Measurements from ENCODE around the gene ST6GALNAC4. TPM values are rescaled to one million over a fixed set of nuclear protein-coding genes. Genes with fewer than 3 reads are reported as not detected.

Gene ST6GALNAC4
- total RNA-seq, 1 experiment from 2014 or later = 26.5 TPM

- Histone ChIP-seq H3K27ac (no peak overlapping the region), H3K9me3 (replicated peaks) (no peaks in the 10 kb centered on the region), H3K27me3 (replicated peaks) (no peaks in the 10 kb centered on the region), H3K4me1 (replicated peaks) (peaks cover 8% of the 10 kb centered on the region), H3K4me3 (no peak overlapping the region), H3K36me3 (peaks cover 30% of the 10 kb centered on the region)
- peak; percentile 40 to 66 for DNase-seq (ENCODE audit: low read depth in 1 of 2, low spot score in 2 of 2)
Measured at GRCh38 chr9:127942216-127943010, 25.6 kb upstream of the ST6GALNAC4 start.

DNA sequence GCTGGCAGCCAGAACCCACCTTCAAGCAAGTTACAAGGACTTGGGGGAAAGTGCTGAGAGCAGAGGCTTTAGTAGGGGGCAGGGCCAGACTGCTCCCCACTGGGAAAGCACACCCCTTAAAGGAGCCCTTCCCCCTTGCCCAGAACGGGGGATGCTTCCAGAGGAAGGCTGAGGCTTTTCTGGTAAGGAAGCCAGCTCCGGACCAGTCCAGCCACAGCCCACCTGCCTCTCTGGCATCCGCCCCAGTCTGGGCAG lies 25.0 kb upstream of the ST6GALNAC4 start:
- Histone ChIP-seq H3K27ac (no peak overlapping the region), H3K4me3 (no peak overlapping the region)
- no peak for DNase-seq (ENCODE audit: low read depth in 1 of 2, low spot score in 2 of 2)

GRCh38 chr9:127941062-127941960 lies 24.5 kb upstream of the ST6GALNAC4 start:
- no peak for DNase-seq (ENCODE audit: low read depth in 1 of 2, low spot score in 2 of 2)
- Histone ChIP-seq H3K9me3 (replicated peaks) (no peaks in the 10 kb centered on the region), H3K27me3 (replicated peaks) (no peaks in the 10 kb centered on the region), H3K27ac (no peak overlapping the region), H3K4me3 (no peak overlapping the region), H3K4me1 (replicated peaks) (peaks cover 14% of the 10 kb centered on the region), H3K36me3 (peaks cover 30% of the 10 kb centered on the region)

More for the DNA sequence above, 25.0 kb upstream of the ST6GALNAC4 start:
- no peaks in the 10 kb centered on the region for H3K9me3 ChIP-seq (replicated peaks)
- H3K4me1 ChIP-seq (replicated peaks) = peaks cover 8% of the 10 kb centered on the region
- H3K27me3 ChIP-seq (replicated peaks) = no peaks in the 10 kb centered on the region
- H3K36me3 ChIP-seq = peaks cover 30% of the 10 kb centered on the region

DNA sequence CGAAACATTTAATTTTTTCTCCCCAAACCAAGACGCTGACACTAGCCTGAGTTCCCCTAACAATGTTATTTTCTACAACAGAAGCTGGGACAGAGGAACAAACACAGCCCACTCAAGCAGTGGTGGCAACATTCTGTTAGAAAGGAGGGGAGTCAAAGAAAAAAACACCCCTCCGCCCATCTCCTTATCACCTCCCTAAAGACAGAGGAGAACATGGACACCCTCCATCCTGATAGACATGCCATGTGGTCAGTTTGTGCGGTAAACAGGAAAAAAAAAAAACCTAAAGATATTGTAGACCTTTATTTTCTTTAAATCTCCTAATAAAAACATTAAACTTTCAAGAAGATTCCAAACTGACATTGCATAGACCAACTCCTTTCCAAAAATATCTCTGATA lies 23.8 kb upstream of the ST6GALNAC4 start:
- DNase-seq (ENCODE audit: low read depth in 1 of 2, low spot score in 2 of 2) = no peak
- peaks cover 37% of the 10 kb centered on the region for H3K36me3 ChIP-seq
- H3K9me3 ChIP-seq (replicated peaks) = no peaks in the 10 kb centered on the region
- no peak overlapping the region for H3K27ac ChIP-seq
- H3K4me3 ChIP-seq = no peak overlapping the region
- peaks cover 20% of the 10 kb centered on the region for H3K4me1 ChIP-seq (replicated peaks)
- no peaks in the 10 kb centered on the region for H3K27me3 ChIP-seq (replicated peaks)

DNA sequence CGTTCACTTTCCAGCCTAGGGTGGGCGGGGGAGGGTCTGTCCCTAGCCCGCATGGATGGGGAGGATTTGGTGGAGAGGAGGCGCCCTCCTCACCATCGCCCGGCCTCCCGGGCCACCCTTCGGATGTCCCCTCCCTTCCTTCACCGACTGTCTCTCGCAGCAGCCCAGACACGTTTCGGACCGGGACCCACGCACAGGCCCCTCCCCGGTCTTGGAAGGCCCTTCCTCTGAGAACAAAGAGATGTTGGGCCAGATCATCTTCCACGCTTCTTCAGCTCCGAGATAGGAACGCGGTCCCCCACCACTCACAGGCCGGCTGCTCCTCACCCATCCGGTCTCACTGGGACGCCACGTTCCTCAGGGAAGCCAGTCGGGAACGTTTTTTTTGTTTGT lies 21.5 kb upstream of the ST6GALNAC4 start:
- Histone ChIP-seq H3K9me3 (replicated peaks) (no peaks in the 10 kb centered on the region), H3K4me3 (no peak overlapping the region), H3K27me3 (replicated peaks) (no peaks in the 10 kb centered on the region), H3K36me3 (peaks cover 31% of the 10 kb centered on the region), H3K27ac (no peak overlapping the region), H3K4me1 (replicated peaks) (peaks cover 20% of the 10 kb centered on the region)
- DNase-seq (ENCODE audit: low read depth in 1 of 2, low spot score in 2 of 2) = no peak

DNA sequence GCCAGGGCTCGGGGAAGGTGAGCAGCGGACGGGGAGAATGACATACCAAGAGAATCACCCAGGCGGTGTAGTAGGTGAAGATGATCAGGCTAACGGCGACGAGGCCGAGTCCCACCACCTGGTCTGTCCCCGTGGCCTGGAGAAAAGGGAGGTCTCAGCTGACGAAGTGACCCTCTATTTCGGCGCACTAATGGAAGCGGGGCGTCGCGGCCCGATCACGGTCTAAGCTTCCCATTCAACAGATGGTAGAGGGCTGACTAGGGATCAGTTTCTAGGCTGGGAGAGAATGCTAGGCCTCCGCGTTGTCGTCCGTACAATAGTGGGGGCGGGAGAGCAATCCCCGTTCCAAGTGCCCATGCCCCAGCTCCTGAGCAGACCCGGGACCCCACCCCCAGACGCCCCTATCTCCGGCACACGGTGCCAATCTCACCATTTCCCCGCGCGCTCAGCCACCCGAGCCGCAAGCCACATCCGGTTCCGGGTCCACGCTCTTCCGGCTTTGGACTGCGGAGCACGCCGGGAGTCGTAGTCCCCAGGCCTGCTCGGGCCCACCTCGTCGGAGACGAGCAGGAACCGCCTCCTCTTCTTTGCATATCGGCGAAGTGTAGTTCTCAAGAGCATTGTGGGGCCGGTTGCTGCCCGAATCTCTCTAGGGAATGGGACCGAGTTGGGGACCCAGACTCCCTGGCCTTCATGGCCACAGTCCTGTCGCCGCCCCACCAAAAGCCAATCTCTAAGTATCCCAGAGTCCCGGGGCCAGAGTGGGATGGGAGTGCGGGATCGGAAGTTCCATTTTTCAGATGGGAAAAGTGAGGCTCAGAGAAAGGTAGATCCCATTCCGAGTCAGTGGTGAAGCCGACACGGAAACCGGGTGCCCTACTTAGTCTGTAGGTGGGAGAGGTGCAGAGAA lies 20.8 kb upstream of the ST6GALNAC4 start, which contains the start of gene DPM2:
Gene DPM2 (minus strand): TSS at position 467 of the 910 bp plus-strand sequence. CDS start 34 bp downstream, at position 433.
- H3K4me1 ChIP-seq (replicated peaks) = peaks cover 23% of the 10 kb centered on the region
- peak; percentile 62 to 75 for DNase-seq (ENCODE audit: low read depth in 1 of 2, low spot score in 2 of 2)
- no peaks in the 10 kb centered on the region for H3K27me3 ChIP-seq (replicated peaks)
- H3K4me3 ChIP-seq = peak within 1 kb of the TSS; percentile 70
- H3K9me3 ChIP-seq (replicated peaks) = no peaks in the 10 kb centered on the region
- H3K27ac ChIP-seq = peak within 1 kb of the TSS; percentile 49
- peaks cover 24% of the 10 kb centered on the region for H3K36me3 ChIP-seq

GRCh38 chr9:127937056-127937387 lies 20.2 kb upstream of the ST6GALNAC4 start:
- no peak for DNase-seq (ENCODE audit: low read depth in 1 of 2, low spot score in 2 of 2)
- Histone ChIP-seq H3K4me1 (replicated peaks) (peaks cover 30% of the 10 kb centered on the region), H3K4me3 (peak overlapping the region; percentile 70), H3K27me3 (replicated peaks) (no peaks in the 10 kb centered on the region), H3K9me3 (replicated peaks) (no peaks in the 10 kb centered on the region), H3K36me3 (peaks cover 18% of the 10 kb centered on the region), H3K27ac (peak overlapping the region; percentile 49)

DNA sequence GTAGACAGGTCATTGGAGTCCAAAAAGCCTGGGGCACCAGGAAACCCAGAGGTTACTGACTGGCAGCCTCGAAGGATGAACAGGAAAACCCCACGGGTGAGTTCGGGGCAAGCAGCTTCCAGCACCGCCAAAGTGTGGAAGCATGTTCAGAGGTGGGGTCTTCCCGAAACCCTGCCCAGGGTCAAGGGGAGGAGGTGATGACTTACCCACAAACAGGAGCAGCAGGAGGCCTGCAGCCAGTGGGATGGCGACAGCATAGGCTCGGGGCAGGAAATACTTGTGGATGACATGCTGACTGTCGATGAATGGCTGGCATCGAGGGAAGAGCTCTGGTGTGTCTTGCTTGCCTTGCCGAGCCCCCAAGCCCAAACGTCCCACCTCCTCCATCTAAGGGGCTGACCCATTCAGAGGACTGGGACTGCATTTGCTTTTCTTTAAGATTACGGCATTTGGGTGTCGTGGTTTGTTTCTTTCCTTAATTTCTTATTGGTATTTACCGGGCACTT lies 19.6 kb upstream of the ST6GALNAC4 start:
- Histone ChIP-seq H3K27ac (no peak overlapping the region), H3K9me3 (replicated peaks) (no peaks in the 10 kb centered on the region), H3K27me3 (replicated peaks) (no peaks in the 10 kb centered on the region)

GRCh38 chr9:127935765-127936221 lies 19.0 kb upstream of the ST6GALNAC4 start:
- Histone ChIP-seq H3K4me1 (replicated peaks) (peaks cover 42% of the 10 kb centered on the region), H3K36me3 (peaks cover 18% of the 10 kb centered on the region), H3K27ac (no peak overlapping the region), H3K27me3 (replicated peaks) (no peaks in the 10 kb centered on the region), H3K4me3 (no peak overlapping the region; the same call in 1 of the 2 replicates), H3K9me3 (replicated peaks) (no peaks in the 10 kb centered on the region)
- DNase-seq (ENCODE audit: low read depth in 1 of 2, low spot score in 2 of 2) = no peak

More for the DNA sequence above, 19.6 kb upstream of the ST6GALNAC4 start:
- no peak for DNase-seq (ENCODE audit: low read depth in 1 of 2, low spot score in 2 of 2)
- H3K4me1 ChIP-seq (replicated peaks) = peaks cover 36% of the 10 kb centered on the region
- peak overlapping the region; percentile 70; the same call in 1 of the 2 replicates for H3K4me3 ChIP-seq
- peaks cover 18% of the 10 kb centered on the region for H3K36me3 ChIP-seq

DNA sequence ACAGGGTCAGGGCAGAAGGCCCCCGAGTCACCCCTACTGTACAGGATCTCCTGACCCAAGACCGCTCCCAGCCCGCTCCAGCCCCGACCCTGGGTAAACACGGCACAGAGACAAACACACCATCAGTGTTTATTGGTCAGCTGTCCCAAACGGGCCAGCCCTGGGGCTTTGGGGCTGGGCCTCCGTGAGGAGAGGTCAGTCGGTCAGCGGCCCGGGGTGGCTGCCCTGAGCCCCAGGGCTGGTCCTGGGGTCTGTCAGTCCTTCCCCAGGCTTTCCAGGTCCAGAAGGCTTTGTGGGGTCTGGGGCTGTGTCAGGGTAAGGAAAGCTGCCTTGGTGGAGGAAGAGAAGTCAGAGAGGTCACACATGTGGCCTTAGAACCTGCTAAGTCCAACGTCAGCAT lies 18.1 kb upstream of the ST6GALNAC4 start:
- Histone ChIP-seq H3K4me3 (no peak overlapping the region), H3K27ac (no peak overlapping the region), H3K9me3 (replicated peaks) (no peaks in the 10 kb centered on the region), H3K4me1 (replicated peaks) (peaks cover 48% of the 10 kb centered on the region), H3K27me3 (replicated peaks) (no peaks in the 10 kb centered on the region), H3K36me3 (peaks cover 18% of the 10 kb centered on the region)
- no peak for DNase-seq (ENCODE audit: low read depth in 1 of 2, low spot score in 2 of 2)

DNA sequence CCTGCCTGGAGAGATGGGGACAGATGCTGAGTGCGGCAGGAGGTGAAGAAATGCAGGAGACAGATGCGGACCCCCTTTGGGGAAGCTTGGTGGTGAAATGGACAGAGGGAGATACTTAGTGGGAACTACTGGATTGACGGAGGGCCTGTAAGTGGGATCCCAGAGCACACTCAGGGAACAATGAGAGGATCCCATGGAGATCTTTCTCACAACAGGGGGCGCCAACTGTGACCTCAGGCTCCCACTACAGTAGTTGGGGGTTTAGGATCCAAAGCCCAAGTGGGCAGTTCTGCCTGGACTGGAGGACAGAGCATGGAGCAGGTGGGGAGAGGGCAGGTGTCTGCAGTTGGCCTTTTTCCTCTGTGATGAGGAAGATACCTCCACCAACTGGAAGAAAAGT lies 17.4 kb upstream of the ST6GALNAC4 start:
- DNase-seq (ENCODE audit: low read depth in 1 of 2, low spot score in 2 of 2) = no peak
- Histone ChIP-seq H3K36me3 (peaks cover 18% of the 10 kb centered on the region), H3K27me3 (replicated peaks) (no peaks in the 10 kb centered on the region), H3K4me1 (replicated peaks) (peaks cover 56% of the 10 kb centered on the region), H3K9me3 (replicated peaks) (no peaks in the 10 kb centered on the region), H3K4me3 (no peak overlapping the region), H3K27ac (no peak overlapping the region)

GRCh38 chr9:127931092-127931881 lies 14.4 kb upstream of the ST6GALNAC4 start:
- Histone ChIP-seq H3K36me3 (peaks cover 18% of the 10 kb centered on the region), H3K4me1 (replicated peaks) (peaks cover 41% of the 10 kb centered on the region)
- peak; percentile 74 to 76 for DNase-seq (ENCODE audit: low read depth in 1 of 2, low spot score in 2 of 2)

More at GRCh38 chr9:127931092-127931881, 14.4 kb upstream of the ST6GALNAC4 start:
- H3K27me3 ChIP-seq (replicated peaks) = no peaks in the 10 kb centered on the region
- no peaks in the 10 kb centered on the region for H3K9me3 ChIP-seq (replicated peaks)
- peak overlapping the region; percentile 45 for H3K4me3 ChIP-seq
- H3K27ac ChIP-seq = peak overlapping the region; percentile 52
